Measurements from ENCODE around the gene OTOG.

DNA sequence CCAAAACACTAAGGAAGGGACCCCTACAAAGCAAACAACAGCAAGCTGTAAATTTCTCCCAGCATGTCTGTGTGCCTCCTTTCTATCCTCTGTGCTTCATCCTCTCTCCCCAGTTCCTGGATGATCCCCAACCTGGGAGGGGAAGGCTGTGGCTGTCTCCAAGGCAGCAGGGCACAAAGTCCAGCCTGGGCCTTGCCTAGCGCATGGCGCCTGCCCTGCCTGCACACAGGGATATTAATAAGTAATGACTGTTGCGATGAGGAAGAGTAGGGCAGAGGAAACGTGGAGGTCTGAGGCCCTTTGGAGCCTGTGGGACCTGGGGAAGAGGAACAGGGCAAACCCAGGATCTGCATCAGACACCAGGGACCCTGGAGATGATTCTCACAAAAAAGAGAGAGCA is 4.8 kb upstream of the OTOG start:
- no peak for TF ChIP-seq BHLHE40 (IDR thresholded peaks at IDR 0.05; ENCODE audit: borderline replicate concordance)
- TF ChIP-seq FOXK2 (IDR thresholded peaks at IDR 0.05), result no peak
- no peak for TF ChIP-seq SUZ12 (IDR thresholded peaks at IDR 0.05)
- TF ChIP-seq NFRKB (IDR thresholded peaks at IDR 0.05), result no peak
- no peak for TF ChIP-seq CTBP1 (IDR thresholded peaks at IDR 0.05; ENCODE audit: borderline replicate concordance)
- TF ChIP-seq SP1 (IDR thresholded peaks at IDR 0.05), result no peak

Measured in HEK293T (cell line).